ENCODE data around the gene ARHGAP10.
A peak's percentile ranks its signal among the peaks of the same experiment; 100 is the strongest.

GRCh38 chr4:148116264-148116663 is 384.4 kb downstream of the ARHGAP10 start:
- TF ChIP-seq EZH2 (IDR thresholded peaks at IDR 0.05) (no peak), FOXP2 (optimal IDR thresholded peaks at IDR 0.05; ENCODE audit: control extremely low read depth, extremely low read length, insufficient read depth) (no peak), POLR2AphosphoS5 (IDR thresholded peaks at IDR 0.05; ENCODE audit: borderline replicate concordance, low read depth, low read length) (peak; percentile 18; the same call in 1 of the 2 replicates)
